Measurements from ENCODE around the gene AFAP1. TPM values are rescaled to one million over a fixed set of nuclear protein-coding genes. Genes with fewer than 3 reads are reported as not detected.

The AFAP1 gene
- total RNA-seq, 2 donors from 2014 or later, result 18.2 to 22.5 TPM

- H3K9me3 Mint-ChIP-seq, result peaks cover 16% of the 10 kb centered on the region
- no peak overlapping the region for H3K4me3 ChIP-seq (ENCODE audit: low read length)
- peak overlapping the region; percentile 27 for H3K27ac ChIP-seq (ENCODE audit: low read depth, low read length)
- H3K36me3 Mint-ChIP-seq (ENCODE audit: low read depth), result peaks cover 70% of the 10 kb centered on the region
- peaks cover 14% of the 10 kb centered on the region for H3K9me3 ChIP-seq (ENCODE audit: control insufficient read depth, low read length)
- H3K4me1 Mint-ChIP-seq, result peaks cover 10% of the 10 kb centered on the region
- no peak overlapping the region for H3K27ac Mint-ChIP-seq
- TF ChIP-seq, protein P1, sequence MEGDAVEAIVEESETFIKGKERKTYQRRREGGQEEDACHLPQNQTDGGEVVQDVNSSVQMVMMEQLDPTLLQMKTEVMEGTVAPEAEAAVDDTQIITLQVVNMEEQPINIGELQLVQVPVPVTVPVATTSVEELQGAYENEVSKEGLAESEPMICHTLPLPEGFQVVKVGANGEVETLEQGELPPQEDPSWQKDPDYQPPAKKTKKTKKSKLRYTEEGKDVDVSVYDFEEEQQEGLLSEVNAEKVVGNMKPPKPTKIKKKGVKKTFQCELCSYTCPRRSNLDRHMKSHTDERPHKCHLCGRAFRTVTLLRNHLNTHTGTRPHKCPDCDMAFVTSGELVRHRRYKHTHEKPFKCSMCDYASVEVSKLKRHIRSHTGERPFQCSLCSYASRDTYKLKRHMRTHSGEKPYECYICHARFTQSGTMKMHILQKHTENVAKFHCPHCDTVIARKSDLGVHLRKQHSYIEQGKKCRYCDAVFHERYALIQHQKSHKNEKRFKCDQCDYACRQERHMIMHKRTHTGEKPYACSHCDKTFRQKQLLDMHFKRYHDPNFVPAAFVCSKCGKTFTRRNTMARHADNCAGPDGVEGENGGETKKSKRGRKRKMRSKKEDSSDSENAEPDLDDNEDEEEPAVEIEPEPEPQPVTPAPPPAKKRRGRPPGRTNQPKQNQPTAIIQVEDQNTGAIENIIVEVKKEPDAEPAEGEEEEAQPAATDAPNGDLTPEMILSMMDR (conservative IDR thresholded peaks at IDR 0.05), result no peak
- peaks cover 65% of the 10 kb centered on the region for H3K36me3 ChIP-seq (ENCODE audit: control insufficient read depth, insufficient read depth, low read length)
- no peak overlapping the region for H3K9ac ChIP-seq (ENCODE audit: extremely low read depth, low read length, poor library complexity, severe bottlenecking)
- WGBS, 2 experiments (ENCODE audit: insufficient coverage in 1 of 2, insufficient read length in 1 of 2), result 83 to 94% methylated on average over 13 of the region's 13 CpGs
- no peaks in the 10 kb centered on the region for H3K27me3 Mint-ChIP-seq (ENCODE audit: insufficient read depth)
- H3K4me3 Mint-ChIP-seq, result no peak overlapping the region
- no peak for DNase-seq
- no peaks in the 10 kb centered on the region for H3K27me3 ChIP-seq (ENCODE audit: control insufficient read depth, insufficient read depth, low read length, poor library complexity, severe bottlenecking)
- peaks cover 7% of the 10 kb centered on the region for H3K4me1 ChIP-seq (ENCODE audit: control insufficient read depth, insufficient read depth, low read length)
Measured at GRCh38 chr4:7828011-7828720, 111.5 kb downstream of the AFAP1 start.

DNA sequence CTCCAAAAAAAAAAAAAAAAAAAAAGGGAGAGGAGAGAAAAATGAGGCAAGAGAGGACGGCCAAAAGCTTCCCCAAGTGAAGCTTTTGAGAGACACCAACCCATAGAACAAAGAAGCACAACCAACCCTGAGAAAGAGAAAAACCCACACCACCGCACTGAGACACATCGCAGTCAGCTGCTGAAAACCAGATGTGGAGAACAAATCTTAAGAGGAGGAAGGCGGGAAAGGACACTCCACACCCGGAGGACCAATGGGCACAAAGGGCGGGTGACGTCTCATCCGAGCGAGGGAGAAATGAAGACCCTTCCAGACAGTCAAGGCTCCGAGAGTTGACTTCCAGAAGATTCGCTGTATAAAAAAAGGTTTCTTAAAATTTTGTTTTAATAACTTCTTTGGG is 112.1 kb downstream of the AFAP1 start:
- Histone ChIP-seq H3K9ac (ENCODE audit: extremely low read depth, low read length, poor library complexity, severe bottlenecking) (no peak overlapping the region), H3K36me3 (ENCODE audit: control insufficient read depth, insufficient read depth, low read length) (peaks cover 65% of the 10 kb centered on the region), H3K27ac (ENCODE audit: low read depth, low read length) (no peak overlapping the region), H3K27me3 (ENCODE audit: control insufficient read depth, insufficient read depth, low read length, poor library complexity, severe bottlenecking) (no peaks in the 10 kb centered on the region), H3K9me3 (ENCODE audit: control insufficient read depth, low read length) (peaks cover 11% of the 10 kb centered on the region), H3K4me1 (ENCODE audit: control insufficient read depth, insufficient read depth, low read length) (peaks cover 7% of the 10 kb centered on the region), H3K4me3 (ENCODE audit: low read length) (no peak overlapping the region)
- TF ChIP-seq, protein P1 (conservative IDR thresholded peaks at IDR 0.05), result no peak
- Mint-ChIP-seq H3K4me3 (no peak overlapping the region), H3K36me3 (ENCODE audit: low read depth) (peaks cover 64% of the 10 kb centered on the region), H3K4me1 (peaks cover 12% of the 10 kb centered on the region), H3K9me3 (peaks cover 10% of the 10 kb centered on the region), H3K27me3 (ENCODE audit: insufficient read depth) (no peaks in the 10 kb centered on the region), H3K27ac (no peak overlapping the region)
- DNase-seq, result no peak
- WGBS, 2 experiments (ENCODE audit: insufficient coverage in 1 of 2, insufficient read length in 1 of 2), result 96 to 99% methylated on average over 9 to 11 of the region's 11 CpGs

DNA sequence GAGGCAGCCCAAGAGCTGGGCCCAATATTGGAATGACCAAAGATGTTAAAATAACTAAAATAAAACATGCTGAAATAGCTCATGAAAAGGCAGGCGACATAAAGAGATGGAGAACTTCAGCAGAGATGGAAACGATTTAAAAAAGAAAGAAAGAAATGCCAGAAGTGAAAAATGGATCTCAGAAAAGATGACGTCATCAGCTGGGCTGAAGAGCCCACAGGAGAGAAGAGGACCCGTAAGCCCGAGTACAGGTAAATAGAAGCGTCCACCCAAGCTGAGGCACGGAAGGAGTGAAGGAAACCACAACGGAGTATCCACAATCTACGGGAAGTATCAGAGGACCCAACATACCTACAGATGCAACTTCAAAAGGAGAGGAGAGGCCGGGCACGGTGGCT is 112.8 kb downstream of the AFAP1 start:
- TF ChIP-seq, protein P1 (conservative IDR thresholded peaks at IDR 0.05), result no peak
- H3K9ac ChIP-seq (ENCODE audit: extremely low read depth, low read length, poor library complexity, severe bottlenecking), result no peak overlapping the region
- H3K4me3 ChIP-seq (ENCODE audit: low read length), result no peak overlapping the region
- no peak for DNase-seq
- Mint-ChIP-seq H3K27me3 (ENCODE audit: insufficient read depth) (no peaks in the 10 kb centered on the region), H3K9me3 (peaks cover 3% of the 10 kb centered on the region), H3K36me3 (ENCODE audit: low read depth) (peaks cover 58% of the 10 kb centered on the region), H3K4me3 (no peak overlapping the region), H3K27ac (no peak overlapping the region), H3K4me1 (peaks cover 15% of the 10 kb centered on the region)
- no peaks in the 10 kb centered on the region for H3K27me3 ChIP-seq (ENCODE audit: control insufficient read depth, insufficient read depth, low read length, poor library complexity, severe bottlenecking)
- peaks cover 59% of the 10 kb centered on the region for H3K36me3 ChIP-seq (ENCODE audit: control insufficient read depth, insufficient read depth, low read length)
- no peak overlapping the region for H3K27ac ChIP-seq (ENCODE audit: low read depth, low read length)
- 95 to 96% methylated on average over 11 of the region's 11 CpGs for WGBS, 2 experiments (ENCODE audit: insufficient coverage in 1 of 2, insufficient read length in 1 of 2)
- H3K9me3 ChIP-seq (ENCODE audit: control insufficient read depth, low read length), result peaks cover 8% of the 10 kb centered on the region
- peaks cover 7% of the 10 kb centered on the region for H3K4me1 ChIP-seq (ENCODE audit: control insufficient read depth, insufficient read depth, low read length)
